ENCODE data around the gene HPRT1.

GRCh38 chrX:134545510-134545909, 85.5 kb downstream of the HPRT1 start:
- TF ChIP-seq CTCF (IDR thresholded peaks at IDR 0.05) (no peak), POLR2A (IDR thresholded peaks at IDR 0.05) (no peak)

Measured in uterus (tissue), 2 donors.